DOHH2 (cell line): ENCODE results near the gene CYBRD1.

ENCODE experiments used
- EZH2phosphoT487 ChIP-seq: fragments of 200-600 bp; sonication (generic); IDR thresholded peaks from 2 replicates; pipeline ENCODE4 v1.6.1; 2017; ENCODE audit warnings: borderline replicate concordance, mild to moderate bottlenecking, antibody characterized with exemption, low read length, moderate library complexity, mixed read lengths
- TF ChIP-seq, protein P1 (sequence below): fragments of 200-600 bp; sonication (generic); IDR thresholded peaks from one replicate; pipeline ENCODE4 v1.5.1; 2014; ENCODE audit warnings: antibody characterized with exemption, mild to moderate bottlenecking, low read depth, low read length; ENCODE audit not compliant: poor library complexity, severe bottlenecking

DNA sequence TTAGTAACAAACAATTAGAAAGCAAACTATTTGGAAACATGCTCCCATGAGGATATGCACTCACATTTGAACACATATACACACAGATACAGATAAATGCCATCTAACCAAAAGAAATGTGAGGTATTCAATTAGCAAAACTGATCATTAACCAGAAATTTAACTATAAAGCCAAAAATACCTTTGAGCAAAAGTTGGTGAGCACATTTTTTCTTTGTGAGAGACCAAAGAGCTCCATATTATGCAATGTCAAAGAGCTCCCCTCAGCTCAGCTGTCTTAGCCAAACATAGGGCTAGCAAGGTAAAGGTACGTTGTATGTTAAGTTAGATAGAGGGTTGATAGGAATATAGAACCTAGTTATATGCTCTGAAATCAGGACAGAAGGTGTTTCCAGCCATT is 43.8 kb downstream of the CYBRD1 start:
- TF ChIP-seq, protein P1, sequence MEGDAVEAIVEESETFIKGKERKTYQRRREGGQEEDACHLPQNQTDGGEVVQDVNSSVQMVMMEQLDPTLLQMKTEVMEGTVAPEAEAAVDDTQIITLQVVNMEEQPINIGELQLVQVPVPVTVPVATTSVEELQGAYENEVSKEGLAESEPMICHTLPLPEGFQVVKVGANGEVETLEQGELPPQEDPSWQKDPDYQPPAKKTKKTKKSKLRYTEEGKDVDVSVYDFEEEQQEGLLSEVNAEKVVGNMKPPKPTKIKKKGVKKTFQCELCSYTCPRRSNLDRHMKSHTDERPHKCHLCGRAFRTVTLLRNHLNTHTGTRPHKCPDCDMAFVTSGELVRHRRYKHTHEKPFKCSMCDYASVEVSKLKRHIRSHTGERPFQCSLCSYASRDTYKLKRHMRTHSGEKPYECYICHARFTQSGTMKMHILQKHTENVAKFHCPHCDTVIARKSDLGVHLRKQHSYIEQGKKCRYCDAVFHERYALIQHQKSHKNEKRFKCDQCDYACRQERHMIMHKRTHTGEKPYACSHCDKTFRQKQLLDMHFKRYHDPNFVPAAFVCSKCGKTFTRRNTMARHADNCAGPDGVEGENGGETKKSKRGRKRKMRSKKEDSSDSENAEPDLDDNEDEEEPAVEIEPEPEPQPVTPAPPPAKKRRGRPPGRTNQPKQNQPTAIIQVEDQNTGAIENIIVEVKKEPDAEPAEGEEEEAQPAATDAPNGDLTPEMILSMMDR, result no peak
- no peak for TF ChIP-seq EZH2phosphoT487
